Karpas-422 (cell line): ENCODE results near the gene CARS2. TPM values are rescaled to one million over a fixed set of nuclear protein-coding genes. Genes with fewer than 3 reads are reported as not detected.
"Not testable (repeated sequence)": the region's sequence is repeated elsewhere in the genome, so short reads cannot be mapped to it uniquely, and the experiment has no call there.

Experiments
- DNase-seq: peaks from one replicate; pipeline ENCODE4 v3.0.0-alpha.2; 2015
- H2AFZ ChIP-seq: fragments of 200-600 bp; sonication (generic); 2 replicates; pipeline ENCODE4 v1.6.1; 2014; ENCODE audit warnings: antibody characterized with exemption, low read length, mixed read lengths
- H3K27ac ChIP-seq: fragments of 200-600 bp; sonication (generic); 2 replicates; pipeline ENCODE4 v1.5.1; 2014; ENCODE audit warnings: mild to moderate bottlenecking, low read length, moderate library complexity
- H3K27me3 ChIP-seq: fragments of 200-600 bp; sonication (generic); 2 replicates; pipeline ENCODE4 v1.6.1; 2014; ENCODE audit warnings: low read length, mixed read lengths
- H3K36me3 ChIP-seq: fragments of 200-600 bp; sonication (generic); 2 replicates; pipeline ENCODE4 v1.6.1; 2014; ENCODE audit warnings: low read length, mixed read lengths; ENCODE audit not compliant: insufficient read depth
- H3K4me1 ChIP-seq: fragments of 200-600 bp; sonication (generic); 2 replicates; pipeline ENCODE4 v1.6.1; 2014; ENCODE audit warnings: mild to moderate bottlenecking, low read length, mixed read lengths
- H3K4me2 ChIP-seq: fragments of 200-600 bp; sonication (generic); 2 replicates; pipeline ENCODE4 v1.6.1; 2014; ENCODE audit warnings: low read length, low read depth, mild to moderate bottlenecking; ENCODE audit not compliant: poor library complexity, severe bottlenecking
- H3K4me3 ChIP-seq: fragments of 200-600 bp; sonication (generic); 2 replicates; pipeline ENCODE4 v1.5.1; 2014; ENCODE audit warnings: mild to moderate bottlenecking, antibody characterized with exemption, low read length, mixed read lengths
- H3K79me2 ChIP-seq: fragments of 200-600 bp; sonication (generic); 2 replicates; pipeline ENCODE4 v1.6.1; 2014; ENCODE audit warnings: mild to moderate bottlenecking, low read length, mixed read lengths
- H3K9ac ChIP-seq: fragments of 200-600 bp; sonication (generic); 2 replicates; pipeline ENCODE4 v1.6.0; 2014; ENCODE audit warnings: low read length
- H3K9me2 ChIP-seq: fragments of 200-600 bp; sonication (generic), shearing (Covaris generic); replicated peaks from 2 replicates; pipeline ENCODE4 v1.6.0; 2014; ENCODE audit warnings: mild to moderate bottlenecking, low read length, moderate library complexity; ENCODE audit not compliant: insufficient read depth
- H3K9me3 ChIP-seq: fragments of 300-700, 200-600 bp; sonication (generic); 2 replicates; pipeline ENCODE4 v1.6.1; 2014; ENCODE audit warnings: low read length, mixed read lengths
- H4K20me1 ChIP-seq: fragments of 200-600 bp; sonication (generic); 2 replicates; pipeline ENCODE4 v1.6.1; 2014; ENCODE audit warnings: mild to moderate bottlenecking, antibody characterized with exemption, low read length, low read depth; ENCODE audit not compliant: insufficient read depth
- total RNA-seq: library from RNA; depleted of rRNA; stranded (reverse); fragments of >200 nt; shearing (Covaris generic); gene quantifications from 2 replicates; pipeline ENCODE4 v1.2.3, GENCODE V29; 2014; ENCODE audit warnings: low replicate concordance

The CARS2 gene
- total RNA-seq, 1 experiment from 2014 or later, result 48.2 TPM

DNA sequence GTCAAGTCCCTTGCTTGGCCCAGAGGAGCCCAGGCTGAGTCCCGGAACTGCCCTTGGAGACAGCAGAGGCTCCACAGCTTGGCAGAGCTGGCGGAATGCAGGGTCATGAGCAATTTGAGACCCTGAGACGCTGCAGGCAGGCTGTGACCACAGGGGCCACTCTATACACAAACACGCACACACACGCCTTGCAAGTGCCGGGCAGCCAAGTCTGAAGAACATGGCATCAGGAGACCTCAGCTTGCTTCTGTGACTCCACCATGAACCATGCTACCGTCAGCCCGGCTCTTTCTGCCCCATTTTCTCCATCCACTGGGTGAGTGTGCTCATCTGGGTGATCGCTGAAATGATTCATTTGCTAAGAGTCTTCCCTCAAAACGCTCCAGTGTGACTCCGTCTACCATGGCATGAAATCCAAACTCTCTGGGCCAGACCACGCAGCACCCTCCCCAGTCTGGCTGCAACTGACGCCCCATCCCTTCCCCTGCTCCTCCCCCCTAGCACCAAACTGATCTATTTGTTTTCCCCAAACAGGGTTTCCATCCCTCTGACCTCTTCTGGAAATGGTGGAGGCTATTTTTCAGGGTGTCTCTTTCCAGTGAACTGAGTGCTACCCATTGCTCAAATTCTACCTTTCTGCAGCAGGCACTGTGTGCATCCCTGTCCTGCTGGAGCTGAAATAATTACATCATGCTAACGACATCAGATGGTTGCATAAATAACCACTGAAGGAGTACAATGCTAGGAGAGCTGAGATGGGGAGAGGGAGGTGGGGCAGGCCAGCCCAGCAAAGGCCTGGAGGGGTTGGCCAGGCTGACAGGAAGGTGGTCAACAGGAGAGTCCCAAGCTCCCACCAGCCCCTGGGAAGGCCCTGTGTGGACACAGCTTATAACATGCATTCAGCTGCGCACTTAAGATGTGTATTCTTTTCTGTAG, 3.1 kb downstream of the CARS2 start:
- no peaks in the 10 kb centered on the region for H3K9me2 ChIP-seq
- H3K4me3 ChIP-seq, result no peak overlapping the region
- no peak overlapping the region for H3K9ac ChIP-seq
- H2AFZ ChIP-seq, result no peak overlapping the region
- no peaks in the 10 kb centered on the region for H4K20me1 ChIP-seq
- H3K27me3 ChIP-seq, result no peaks in the 10 kb centered on the region
- no peak overlapping the region for H3K27ac ChIP-seq
- DNase-seq, result no peak
- peaks cover 34% of the 10 kb centered on the region; the same call in 1 of the 2 replicates for H3K36me3 ChIP-seq
- H3K79me2 ChIP-seq, result peaks cover 65% of the 10 kb centered on the region
- H3K9me3 ChIP-seq, result no peaks in the 10 kb centered on the region
- H3K4me1 ChIP-seq, result peaks cover 37% of the 10 kb centered on the region
- no peak overlapping the region for H3K4me2 ChIP-seq

- H3K4me2 ChIP-seq, result no peak overlapping the region
- DNase-seq, result no peak
- H3K27me3 ChIP-seq, result no peaks in the 10 kb centered on the region
- no peaks in the 10 kb centered on the region for H4K20me1 ChIP-seq
- H3K9me3 ChIP-seq, result no peaks in the 10 kb centered on the region
- no peak overlapping the region for H3K27ac ChIP-seq
- H2AFZ ChIP-seq, result no peak overlapping the region
- H3K36me3 ChIP-seq, result peaks cover 41% of the 10 kb centered on the region; the same call in 1 of the 2 replicates
- peaks cover 71% of the 10 kb centered on the region for H3K79me2 ChIP-seq
- no peaks in the 10 kb centered on the region for H3K9me2 ChIP-seq
- no peak overlapping the region for H3K9ac ChIP-seq
- no peak overlapping the region for H3K4me3 ChIP-seq
- peaks cover 37% of the 10 kb centered on the region for H3K4me1 ChIP-seq
Observed at GRCh38 chr13:110702089-110702488, 3.8 kb downstream of the CARS2 start.

DNA sequence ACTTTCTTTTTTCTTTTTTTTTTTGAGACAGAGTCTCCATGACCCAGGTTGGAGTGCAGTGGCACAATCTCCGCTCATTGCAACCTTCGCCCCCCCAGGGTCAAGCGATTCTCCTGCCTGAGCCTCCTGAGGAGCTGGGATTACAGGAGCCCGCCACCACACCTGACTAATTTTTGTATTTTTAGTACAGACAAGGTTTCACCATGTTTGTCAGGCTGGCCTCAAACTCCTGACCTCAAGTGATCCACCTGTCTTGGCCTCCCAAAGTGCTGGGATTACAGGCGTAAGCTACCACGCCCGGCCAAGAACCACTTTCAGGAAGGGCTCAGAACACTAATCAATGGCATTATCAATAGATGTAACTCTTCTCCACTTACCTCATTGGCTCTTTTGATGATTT, 4.9 kb downstream of the CARS2 start:
- H3K4me1 ChIP-seq, result peaks cover 28% of the 10 kb centered on the region
- DNase-seq, H3K9me2 ChIP-seq, H3K4me3 ChIP-seq, H4K20me1 ChIP-seq, H3K9me3 ChIP-seq, H3K9ac ChIP-seq, H3K4me2 ChIP-seq, H3K27me3 ChIP-seq, H2AFZ ChIP-seq, H3K27ac ChIP-seq: not testable (repeated sequence)
- peaks cover 76% of the 10 kb centered on the region for H3K79me2 ChIP-seq
- peaks cover 42% of the 10 kb centered on the region; the same call in 1 of the 2 replicates for H3K36me3 ChIP-seq

- Histone ChIP-seq H4K20me1 (no peaks in the 10 kb centered on the region), H3K4me3 (no peak overlapping the region), H3K27ac (no peak overlapping the region), H3K9me3 (no peaks in the 10 kb centered on the region), H3K9me2 (no peaks in the 10 kb centered on the region), H2AFZ (no peak overlapping the region), H3K27me3 (no peaks in the 10 kb centered on the region), H3K36me3 (peaks cover 42% of the 10 kb centered on the region; the same call in 1 of the 2 replicates), H3K4me1 (peaks cover 28% of the 10 kb centered on the region), H3K79me2 (peaks cover 74% of the 10 kb centered on the region), H3K9ac (no peak overlapping the region), H3K4me2 (no peak overlapping the region)
- no peak for DNase-seq
Observed at GRCh38 chr13:110700641-110701040, 5.3 kb downstream of the CARS2 start.

DNA sequence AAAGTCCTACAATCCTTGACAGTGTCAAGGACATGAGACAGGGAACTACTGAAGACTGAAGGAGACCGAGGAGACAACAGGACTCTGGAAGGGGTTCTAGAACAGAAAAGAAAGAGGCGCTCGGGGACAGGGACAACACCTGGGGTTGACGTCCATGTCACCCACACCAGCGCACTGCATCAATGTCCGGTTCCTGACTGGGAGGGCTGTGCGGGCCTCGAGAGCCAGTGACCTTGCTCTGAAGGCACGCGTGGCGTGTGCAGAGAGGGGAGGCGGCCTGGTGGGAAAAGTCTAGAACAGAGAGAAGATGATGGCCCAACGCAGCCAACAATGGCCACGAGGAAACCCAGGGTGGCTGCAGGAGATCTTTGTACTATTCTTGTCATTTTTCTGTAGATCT, 5.7 kb downstream of the CARS2 start:
- DNase-seq, result no peak
- Histone ChIP-seq H3K9me3 (no peaks in the 10 kb centered on the region), H3K27me3 (no peaks in the 10 kb centered on the region), H3K27ac (no peak overlapping the region), H4K20me1 (no peaks in the 10 kb centered on the region), H3K9me2 (no peaks in the 10 kb centered on the region), H3K4me3 (no peak overlapping the region), H3K36me3 (peaks cover 42% of the 10 kb centered on the region; the same call in 1 of the 2 replicates), H3K79me2 (peaks cover 70% of the 10 kb centered on the region), H2AFZ (no peak overlapping the region), H3K4me1 (peaks cover 27% of the 10 kb centered on the region), H3K4me2 (no peak overlapping the region), H3K9ac (no peak overlapping the region)

DNA sequence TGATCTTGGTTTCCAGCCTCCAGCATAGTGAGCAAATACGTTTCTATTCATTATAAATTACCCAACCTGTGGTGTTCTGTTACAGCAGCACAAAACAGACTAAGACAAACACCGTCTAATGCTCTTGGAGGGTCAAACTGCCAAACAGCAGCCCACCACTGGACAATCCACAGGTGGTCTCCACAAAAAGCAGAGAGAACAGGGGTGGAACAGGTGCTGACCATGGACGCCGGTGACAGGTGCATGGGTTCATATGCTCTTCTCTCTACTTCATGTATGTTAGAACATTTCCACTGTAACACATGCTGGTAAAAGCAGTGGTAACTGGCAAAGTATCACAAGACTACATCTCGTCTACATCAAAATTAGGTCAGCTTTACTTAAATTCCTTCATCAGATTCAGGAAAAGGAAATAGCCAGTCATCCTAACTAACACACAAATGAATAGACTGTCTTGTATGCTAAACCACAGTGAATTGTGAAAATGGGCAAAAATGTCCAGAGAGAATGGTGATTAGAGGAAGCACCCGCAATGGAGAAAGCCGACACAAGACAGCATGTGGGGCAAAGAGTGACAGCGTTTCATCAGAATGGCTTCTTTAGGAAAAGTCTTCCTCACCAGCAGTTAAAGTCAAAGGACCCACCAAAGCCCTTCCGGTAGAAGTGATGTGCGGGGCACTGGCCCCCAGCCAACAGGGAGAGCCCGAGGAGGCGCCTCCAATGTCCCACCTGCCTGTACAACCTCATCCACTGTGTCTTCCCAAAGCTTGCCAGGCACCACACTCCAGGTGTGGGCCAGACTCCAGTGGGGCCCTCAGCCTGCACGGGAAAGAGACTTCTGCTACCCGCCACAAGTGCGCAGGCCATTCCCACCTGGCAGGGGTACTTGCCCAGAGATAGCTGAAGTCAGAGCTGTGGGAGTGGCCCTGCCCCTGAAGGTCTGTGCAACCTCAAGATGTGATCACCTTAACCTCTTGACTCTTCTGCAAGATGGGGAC, 6.5 kb downstream of the CARS2 start:
- Histone ChIP-seq H2AFZ (no peak overlapping the region), H3K27ac (0 out of 2 replicates have a peak overlapping the region, but pooled peaks have one; percentile 17), H3K9me2 (no peaks in the 10 kb centered on the region), H3K4me3 (no peak overlapping the region), H3K36me3 (peaks cover 42% of the 10 kb centered on the region), H3K27me3 (no peaks in the 10 kb centered on the region), H3K79me2 (peaks cover 62% of the 10 kb centered on the region), H3K4me2 (no peak overlapping the region), H3K4me1 (peaks cover 19% of the 10 kb centered on the region), H3K9me3 (no peaks in the 10 kb centered on the region), H4K20me1 (no peaks in the 10 kb centered on the region), H3K9ac (no peak overlapping the region)
- no peak for DNase-seq

DNA sequence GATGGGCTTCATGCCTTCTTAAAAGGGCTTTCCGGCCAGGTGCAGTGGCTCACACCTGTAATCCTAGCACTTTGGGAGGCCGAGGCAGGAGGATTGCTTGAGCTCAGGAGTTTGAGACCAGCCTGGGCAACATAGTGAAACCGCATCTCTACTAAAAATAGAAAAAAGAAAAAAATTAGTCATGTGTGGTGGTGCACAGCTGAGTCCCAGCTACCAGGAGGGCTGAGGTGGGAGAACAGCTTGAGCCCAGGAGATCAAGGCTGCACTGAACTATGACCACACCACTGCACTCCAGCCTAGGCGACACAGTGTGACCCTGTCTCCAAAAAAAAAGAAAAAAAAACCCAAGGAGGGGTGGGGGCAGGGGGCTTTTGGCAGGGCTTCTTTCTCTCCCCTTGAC, 7.2 kb downstream of the CARS2 start:
- Histone ChIP-seq H3K79me2 (peaks cover 55% of the 10 kb centered on the region), H3K4me1 (peaks cover 12% of the 10 kb centered on the region), H4K20me1 (no peaks in the 10 kb centered on the region)

DNA sequence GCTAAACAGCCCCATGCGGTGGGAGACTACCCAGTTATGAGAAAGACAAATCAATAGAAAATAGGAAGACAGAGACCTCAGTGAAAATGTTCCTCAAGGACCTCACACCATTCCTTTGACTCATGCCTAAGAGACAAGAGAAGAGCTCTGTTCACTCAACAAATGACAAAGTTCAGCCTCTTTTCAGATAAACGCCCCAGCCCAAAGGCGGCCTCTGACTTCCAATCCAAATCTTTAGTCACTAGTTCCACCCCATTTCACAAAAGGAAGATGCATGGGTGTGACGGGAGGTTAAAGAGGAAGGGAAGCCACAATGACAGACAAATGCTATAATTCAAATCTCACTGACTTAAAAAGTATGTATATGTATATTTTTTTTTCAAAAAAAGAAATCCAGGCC, 8.1 kb downstream of the CARS2 start:
- H3K36me3 ChIP-seq, result peaks cover 32% of the 10 kb centered on the region
- no peak overlapping the region for H3K4me2 ChIP-seq

More for the DNA sequence above, 7.2 kb downstream of the CARS2 start:
- H3K4me2 ChIP-seq, result no peak overlapping the region
- no peak for DNase-seq
- H3K4me3 ChIP-seq, result no peak overlapping the region
- no peaks in the 10 kb centered on the region for H3K9me2 ChIP-seq
- 0 out of 2 replicates have a peak overlapping the region, but pooled peaks have one; percentile 17 for H3K27ac ChIP-seq
- H3K27me3 ChIP-seq, result no peaks in the 10 kb centered on the region
- no peak overlapping the region for H3K9ac ChIP-seq
- no peak overlapping the region for H2AFZ ChIP-seq
- H3K36me3 ChIP-seq, result peaks cover 38% of the 10 kb centered on the region
- H3K9me3 ChIP-seq, result no peaks in the 10 kb centered on the region

More for the DNA sequence above, 8.1 kb downstream of the CARS2 start:
- Histone ChIP-seq H3K9me3 (no peaks in the 10 kb centered on the region), H3K9ac (no peak overlapping the region), H3K27me3 (no peaks in the 10 kb centered on the region), H3K79me2 (peaks cover 46% of the 10 kb centered on the region), H3K4me3 (no peak overlapping the region), H3K4me1 (peaks cover 11% of the 10 kb centered on the region), H4K20me1 (no peaks in the 10 kb centered on the region), H2AFZ (no peak overlapping the region), H3K9me2 (no peaks in the 10 kb centered on the region), H3K27ac (no peak overlapping the region)
- DNase-seq, result no peak
